ENCODE data around the gene ZNF777.

Gene ZNF777

DNA sequence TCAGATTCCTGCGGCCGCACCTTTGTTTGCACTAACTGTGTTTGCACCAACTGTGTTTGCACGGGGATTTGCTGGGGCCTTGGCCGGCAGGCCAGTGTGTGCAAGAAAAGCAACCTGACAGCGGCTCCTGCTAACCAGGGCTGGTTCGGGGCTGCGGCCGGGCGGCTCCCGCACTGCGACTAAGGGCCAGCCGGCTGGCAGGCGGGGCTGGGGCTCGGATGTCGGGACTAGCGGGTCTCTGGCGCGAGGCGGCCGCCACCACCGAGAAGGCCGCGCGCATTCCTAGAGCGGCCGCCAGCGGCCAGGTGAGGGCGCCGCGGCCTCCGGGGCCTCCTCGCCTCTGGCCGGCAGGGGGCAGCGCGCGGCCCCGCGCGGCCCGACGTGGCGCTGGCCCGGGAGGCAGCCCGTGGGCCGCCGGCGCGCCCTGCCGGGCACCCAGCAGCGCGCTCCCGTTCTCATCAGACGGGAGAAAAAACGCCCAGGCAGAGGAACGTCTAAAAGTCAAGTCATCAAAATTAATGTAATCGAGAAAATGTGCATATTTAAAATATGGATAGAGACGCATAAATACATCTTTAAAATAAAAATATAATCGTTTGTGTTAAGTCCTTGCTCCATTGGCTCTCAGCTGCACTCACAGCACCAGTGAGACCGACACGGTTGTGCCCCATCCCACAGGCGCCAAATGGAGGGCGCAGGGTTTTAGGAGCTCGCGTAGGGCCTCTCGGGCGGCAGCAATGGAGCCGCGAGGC is 38.5 kb downstream of the ZNF777 start (continued):
- no peak for TF ChIP-seq PRDM6 (tag by site-specific recombination; IDR thresholded peaks at IDR 0.05)
- TF ChIP-seq YY2 (tag by site-specific recombination; IDR thresholded peaks at IDR 0.05), result no peak
- TF ChIP-seq ZSCAN30 (tag by site-specific recombination; IDR thresholded peaks at IDR 0.05), result peak; percentile 100
- TF ChIP-seq, protein P1, sequence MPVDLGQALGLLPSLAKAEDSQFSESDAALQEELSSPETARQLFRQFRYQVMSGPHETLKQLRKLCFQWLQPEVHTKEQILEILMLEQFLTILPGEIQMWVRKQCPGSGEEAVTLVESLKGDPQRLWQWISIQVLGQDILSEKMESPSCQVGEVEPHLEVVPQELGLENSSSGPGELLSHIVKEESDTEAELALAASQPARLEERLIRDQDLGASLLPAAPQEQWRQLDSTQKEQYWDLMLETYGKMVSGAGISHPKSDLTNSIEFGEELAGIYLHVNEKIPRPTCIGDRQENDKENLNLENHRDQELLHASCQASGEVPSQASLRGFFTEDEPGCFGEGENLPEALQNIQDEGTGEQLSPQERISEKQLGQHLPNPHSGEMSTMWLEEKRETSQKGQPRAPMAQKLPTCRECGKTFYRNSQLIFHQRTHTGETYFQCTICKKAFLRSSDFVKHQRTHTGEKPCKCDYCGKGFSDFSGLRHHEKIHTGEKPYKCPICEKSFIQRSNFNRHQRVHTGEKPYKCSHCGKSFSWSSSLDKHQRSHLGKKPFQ (tag by site-specific recombination; IDR thresholded peaks at IDR 0.05), result no peak
- no peak for TF ChIP-seq ZNF510 (tag by site-specific recombination; IDR thresholded peaks at IDR 0.05; ENCODE audit: insufficient replicate concordance)
- TF ChIP-seq ZNF518A (tag by site-specific recombination; conservative IDR thresholded peaks at IDR 0.05; ENCODE audit: low read depth), result peak; percentile 54
- no peak for TF ChIP-seq ZNF133 (tag by site-specific recombination; IDR thresholded peaks at IDR 0.05)
- 0 out of 2 replicates have a peak, but pooled peaks have one; percentile 29 for TF ChIP-seq ZNF610 (tag by site-specific recombination; IDR thresholded peaks at IDR 0.05; ENCODE audit: borderline replicate concordance)
- TF ChIP-seq REPIN1 (tag by site-specific recombination; IDR thresholded peaks at IDR 0.05; ENCODE audit: low read depth), result no peak
- TF ChIP-seq ZNF501 (tag by site-specific recombination; IDR thresholded peaks at IDR 0.05), result peak; percentile 65; the same call in 1 of the 2 replicates
- no peak for TF ChIP-seq ZNF76 (tag by site-specific recombination; IDR thresholded peaks at IDR 0.05; ENCODE audit: borderline replicate concordance, low read depth)
- TF ChIP-seq ZNF169 (tag by site-specific recombination; IDR thresholded peaks at IDR 0.05), result no peak
- TF ChIP-seq KLF9 (tag by site-specific recombination; IDR thresholded peaks at IDR 0.05; ENCODE audit: low read depth), result peak; percentile 13; the same call in 1 of the 2 replicates
- no peak for TF ChIP-seq ZNF623 (tag by site-specific recombination; IDR thresholded peaks at IDR 0.05)
- no peak for TF ChIP-seq ZNF549 (tag by site-specific recombination; IDR thresholded peaks at IDR 0.05)
- no peak for TF ChIP-seq ZBTB21 (tag by site-specific recombination; IDR thresholded peaks at IDR 0.05)
- TF ChIP-seq, protein P2, sequence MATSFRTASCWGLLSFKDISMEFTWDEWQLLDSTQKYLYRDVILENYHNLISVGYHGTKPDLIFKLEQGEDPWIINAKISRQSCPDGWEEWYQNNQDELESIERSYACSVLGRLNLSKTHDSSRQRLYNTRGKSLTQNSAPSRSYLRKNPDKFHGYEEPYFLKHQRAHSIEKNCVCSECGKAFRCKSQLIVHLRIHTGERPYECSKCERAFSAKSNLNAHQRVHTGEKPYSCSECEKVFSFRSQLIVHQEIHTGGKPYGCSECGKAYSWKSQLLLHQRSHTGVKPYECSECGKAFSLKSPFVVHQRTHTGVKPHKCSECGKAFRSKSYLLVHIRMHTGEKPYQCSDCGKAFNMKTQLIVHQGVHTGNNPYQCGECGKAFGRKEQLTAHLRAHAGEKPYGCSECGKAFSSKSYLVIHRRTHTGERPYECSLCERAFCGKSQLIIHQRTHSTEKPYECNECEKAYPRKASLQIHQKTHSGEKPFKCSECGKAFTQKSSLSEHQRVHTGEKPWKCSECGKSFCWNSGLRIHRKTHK (tag by site-specific recombination; IDR thresholded peaks at IDR 0.05), result no peak
- TF ChIP-seq, protein P3, sequence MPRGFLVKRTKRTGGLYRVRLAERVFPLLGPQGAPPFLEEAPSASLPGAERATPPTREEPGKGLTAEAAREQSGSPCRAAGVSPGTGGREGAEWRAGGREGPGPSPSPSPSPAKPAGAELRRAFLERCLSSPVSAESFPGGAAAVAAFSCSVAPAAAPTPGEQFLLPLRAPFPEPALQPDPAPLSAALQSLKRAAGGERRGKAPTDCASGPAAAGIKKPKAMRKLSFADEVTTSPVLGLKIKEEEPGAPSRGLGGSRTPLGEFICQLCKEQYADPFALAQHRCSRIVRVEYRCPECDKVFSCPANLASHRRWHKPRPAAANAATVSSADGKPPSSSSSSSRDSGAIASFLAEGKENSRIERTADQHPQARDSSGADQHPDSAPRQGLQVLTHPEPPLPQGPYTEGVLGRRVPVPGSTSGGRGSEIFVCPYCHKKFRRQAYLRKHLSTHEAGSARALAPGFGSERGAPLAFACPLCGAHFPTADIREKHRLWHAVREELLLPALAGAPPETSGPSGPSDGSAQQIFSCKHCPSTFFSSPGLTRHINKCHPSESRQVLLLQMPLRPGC (tag by site-specific recombination; IDR thresholded peaks at IDR 0.05), result no peak
- no peak for TF ChIP-seq ZNF529 (tag by site-specific recombination; IDR thresholded peaks at IDR 0.05; ENCODE audit: insufficient replicate concordance)
- TF ChIP-seq, protein P4, sequence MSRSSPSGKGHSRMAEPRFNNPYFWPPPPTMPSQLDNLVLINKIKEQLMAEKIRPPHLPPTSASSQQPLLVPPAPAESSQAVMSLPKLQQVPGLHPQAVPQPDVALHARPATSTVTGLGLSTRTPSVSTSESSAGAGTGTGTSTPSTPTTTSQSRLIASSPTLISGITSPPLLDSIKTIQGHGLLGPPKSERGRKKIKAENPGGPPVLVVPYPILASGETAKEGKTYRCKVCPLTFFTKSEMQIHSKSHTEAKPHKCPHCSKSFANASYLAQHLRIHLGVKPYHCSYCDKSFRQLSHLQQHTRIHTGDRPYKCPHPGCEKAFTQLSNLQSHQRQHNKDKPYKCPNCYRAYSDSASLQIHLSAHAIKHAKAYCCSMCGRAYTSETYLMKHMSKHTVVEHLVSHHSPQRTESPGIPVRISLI (tag by site-specific recombination; IDR thresholded peaks at IDR 0.05), result no peak
- TF ChIP-seq KLF10 (tag by site-specific recombination; IDR thresholded peaks at IDR 0.05), result 0 out of 2 replicates have a peak, but pooled peaks have one; percentile 32
- TF ChIP-seq ZNF426 (tag by site-specific recombination; IDR thresholded peaks at IDR 0.05), result no peak
- peak; percentile 48; the same call in 1 of the 2 replicates for TF ChIP-seq ZEB2 (tag by site-specific recombination; IDR thresholded peaks at IDR 0.05)
- no peak for TF ChIP-seq ZNF747 (tag by site-specific recombination; IDR thresholded peaks at IDR 0.05)
- TF ChIP-seq ZNF621 (tag by site-specific recombination; IDR thresholded peaks at IDR 0.05), result no peak
- TF ChIP-seq ZNF335 (tag by site-specific recombination; conservative IDR thresholded peaks at IDR 0.05), result peak; percentile 66
- peak; percentile 48; the same call in 1 of the 2 replicates for TF ChIP-seq ZNF626 (tag by site-specific recombination; IDR thresholded peaks at IDR 0.05)
